Prostate gland (tissue), 2 donors: Measurements from ENCODE around the gene MAN2A2.

Experiments used
- POLR2A ChIP-seq: fragments of 450-650 bp; IDR thresholded peaks from one replicate; pipeline ENCODE4 v1.6.1; 2016; ENCODE audit warnings: antibody characterized with exemption, mild to moderate bottlenecking
- POLR2AphosphoS5 ChIP-seq: sonication (generic); formaldehyde crosslinking; IDR thresholded peaks from one replicate; pipeline ENCODE4 v1.6.1; 2017; ENCODE audit warnings: antibody characterized with exemption
- TF ChIP-seq, protein P1 (sequence below), 4 experiments: fragments of 200-600 bp in 2 of 4; fragments of 450-650 bp in 2 of 4; sonication (generic) in 2 of 4; IDR thresholded peaks; 1 replicate in 3 of 4; 2 replicates in 1 of 4; pipeline ENCODE4 v1.5.1; 2016 to 2019; ENCODE audit warnings: antibody characterized with exemption in 4 of 4, mild to moderate bottlenecking in 2 of 4, moderate library complexity in 2 of 4

- TF ChIP-seq POLR2A (no peak), POLR2AphosphoS5 (no peak)
- TF ChIP-seq, protein P1, sequence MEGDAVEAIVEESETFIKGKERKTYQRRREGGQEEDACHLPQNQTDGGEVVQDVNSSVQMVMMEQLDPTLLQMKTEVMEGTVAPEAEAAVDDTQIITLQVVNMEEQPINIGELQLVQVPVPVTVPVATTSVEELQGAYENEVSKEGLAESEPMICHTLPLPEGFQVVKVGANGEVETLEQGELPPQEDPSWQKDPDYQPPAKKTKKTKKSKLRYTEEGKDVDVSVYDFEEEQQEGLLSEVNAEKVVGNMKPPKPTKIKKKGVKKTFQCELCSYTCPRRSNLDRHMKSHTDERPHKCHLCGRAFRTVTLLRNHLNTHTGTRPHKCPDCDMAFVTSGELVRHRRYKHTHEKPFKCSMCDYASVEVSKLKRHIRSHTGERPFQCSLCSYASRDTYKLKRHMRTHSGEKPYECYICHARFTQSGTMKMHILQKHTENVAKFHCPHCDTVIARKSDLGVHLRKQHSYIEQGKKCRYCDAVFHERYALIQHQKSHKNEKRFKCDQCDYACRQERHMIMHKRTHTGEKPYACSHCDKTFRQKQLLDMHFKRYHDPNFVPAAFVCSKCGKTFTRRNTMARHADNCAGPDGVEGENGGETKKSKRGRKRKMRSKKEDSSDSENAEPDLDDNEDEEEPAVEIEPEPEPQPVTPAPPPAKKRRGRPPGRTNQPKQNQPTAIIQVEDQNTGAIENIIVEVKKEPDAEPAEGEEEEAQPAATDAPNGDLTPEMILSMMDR (IDR thresholded peaks at IDR 0.05), result no peak
These were observed 8.2 kb downstream of the MAN2A2 start for GRCh38 chr15:90911302-90911623.
